DND-41 (cell line): ENCODE data around the gene NCF2.
"Not testable (repeated sequence)": the region's sequence is repeated elsewhere in the genome, so short reads cannot be mapped to it uniquely, and the experiment has no call there.

ENCODE experiments used
- ATAC-seq: fragments of 200-7000 bp; cut with Tn5 transposase; 3 replicates; pipeline ENCODE4 v1.9.1; 2021; ENCODE audit warnings: low read depth; ENCODE audit not compliant: insufficient read depth
- DNase-seq: peaks from one replicate; pipeline ENCODE4 v3.0.0-alpha.2; 2020
- H2AFZ ChIP-seq: 2 replicates; pipeline ENCODE4 v1.6.0; 2012; ENCODE audit warnings: low read depth, low read length
- H3K27ac ChIP-seq: 2 replicates; pipeline ENCODE4 v1.5.1; 2012; ENCODE audit warnings: low read length, inconsistent platforms
- H3K27me3 ChIP-seq: fragments of 200-600 bp; sonication (generic); 2 replicates; pipeline ENCODE4 v1.6.0; 2012; ENCODE audit warnings: low read length, mild to moderate bottlenecking, inconsistent platforms; ENCODE audit not compliant: insufficient read depth, poor library complexity
- H3K36me3 ChIP-seq: 2 replicates; pipeline ENCODE4 v1.5.1; 2012; ENCODE audit warnings: low read length, inconsistent platforms; ENCODE audit not compliant: insufficient read depth
- H3K4me1 ChIP-seq: 2 replicates; pipeline ENCODE4 v1.5.1; 2012; ENCODE audit warnings: mild to moderate bottlenecking, low read length; ENCODE audit not compliant: insufficient read depth
- H3K4me2 ChIP-seq: 2 replicates; pipeline ENCODE4 v1.6.0; 2012; ENCODE audit warnings: mild to moderate bottlenecking, moderate library complexity, low read length, inconsistent platforms; ENCODE audit not compliant: insufficient read depth
- H3K4me3 ChIP-seq, 2 experiments: fragments of 200-600 bp in 1 of 2; shearing (Covaris generic) in 1 of 2; 2 replicates each; pipeline ENCODE4 v1.5.1; 2012 to 2016; ENCODE audit warnings: inconsistent platforms in 2 of 2, low read length in 2 of 2, mild to moderate bottlenecking in 2 of 2, low read depth in 1 of 2, moderate library complexity in 1 of 2
- H3K79me2 ChIP-seq: 2 replicates; pipeline ENCODE4 v1.6.0; 2012; ENCODE audit warnings: low read length, inconsistent platforms; ENCODE audit not compliant: insufficient read depth
- H3K9ac ChIP-seq: 2 replicates; pipeline ENCODE4 v1.6.0; 2012; ENCODE audit warnings: low read depth, mild to moderate bottlenecking, inconsistent platforms, low read length, moderate library complexity
- H3K9me3 ChIP-seq: 2 replicates; pipeline ENCODE4 v1.5.1; 2012; ENCODE audit warnings: low read length, moderate library complexity, mild to moderate bottlenecking, inconsistent platforms; ENCODE audit not compliant: insufficient read depth, severe bottlenecking
- H4K20me1 ChIP-seq: 2 replicates; pipeline ENCODE4 v1.6.0; 2012; ENCODE audit warnings: low read length; ENCODE audit not compliant: insufficient read depth
- CTCF ChIP-seq: IDR thresholded peaks from 2 replicates; pipeline ENCODE4 v1.5.1; 2012; ENCODE audit warnings: borderline replicate concordance, low read length, moderate library complexity, mild to moderate bottlenecking; ENCODE audit not compliant: poor library complexity, severe bottlenecking; ENCODE audit errors: extremely low read depth
- EZH2 ChIP-seq: IDR thresholded peaks from 3 replicates; pipeline ENCODE4 v1.6.1; 2012; ENCODE audit warnings: borderline replicate concordance, low read depth, mild to moderate bottlenecking, moderate library complexity, low read length, inconsistent platforms; ENCODE audit not compliant: severe bottlenecking

NCF2 gene

GRCh38 chr1:183619781-183620180, 29.5 kb upstream of the NCF2 start:
- no peaks in the 10 kb centered on the region for H3K27me3 ChIP-seq
- H3K4me1 ChIP-seq: no peaks in the 10 kb centered on the region
- TF ChIP-seq CTCF (no peak), EZH2 (no peak)
- H4K20me1 ChIP-seq: no peaks in the 10 kb centered on the region
- no peaks in the 10 kb centered on the region for H3K9me3 ChIP-seq
- no peak overlapping the region for H3K4me2 ChIP-seq
- H3K4me3 ChIP-seq: no peak overlapping the region
- H3K79me2 ChIP-seq: no peaks in the 10 kb centered on the region
- no peak overlapping the region for H3K27ac ChIP-seq
- no peak overlapping the region for H2AFZ ChIP-seq
- no peak overlapping the region for H3K9ac ChIP-seq
- ATAC-seq (no peak), DNase-seq (no peak)
- H3K36me3 ChIP-seq: peaks cover 11% of the 10 kb centered on the region

GRCh38 chr1:183618202-183618601, 27.9 kb upstream of the NCF2 start:
- H3K27ac ChIP-seq, H2AFZ ChIP-seq, H3K4me3 ChIP-seq, H3K9me3 ChIP-seq, H3K79me2 ChIP-seq, H3K4me1 ChIP-seq, H3K9ac ChIP-seq, H4K20me1 ChIP-seq, ATAC-seq, DNase-seq, H3K27me3 ChIP-seq, H3K36me3 ChIP-seq, H3K4me2 ChIP-seq: not testable (repeated sequence)

GRCh38 chr1:183612975-183613374, 22.7 kb upstream of the NCF2 start:
- H3K4me1 ChIP-seq, H3K9me3 ChIP-seq, H3K4me3 ChIP-seq, H2AFZ ChIP-seq, H4K20me1 ChIP-seq, H3K36me3 ChIP-seq, H3K27me3 ChIP-seq, H3K79me2 ChIP-seq, ATAC-seq, H3K27ac ChIP-seq, H3K9ac ChIP-seq, H3K4me2 ChIP-seq, DNase-seq: not testable (repeated sequence)

GRCh38 chr1:183612407-183612806, 22.1 kb upstream of the NCF2 start:
- TF ChIP-seq CTCF: no peak
- Histone ChIP-seq H3K4me1 (no peaks in the 10 kb centered on the region), H3K27ac (no peak overlapping the region), H4K20me1 (no peaks in the 10 kb centered on the region), H3K4me3 (no peak overlapping the region), H3K36me3 (no peaks in the 10 kb centered on the region), H3K4me2 (no peak overlapping the region), H3K9ac (no peak overlapping the region), H3K79me2 (no peaks in the 10 kb centered on the region), H2AFZ (no peak overlapping the region), H3K9me3 (no peaks in the 10 kb centered on the region), H3K27me3 (peaks cover 9% of the 10 kb centered on the region)
- DNase-seq (no peak), ATAC-seq (no peak)

- peaks cover 9% of the 10 kb centered on the region for H3K27me3 ChIP-seq
- H3K27ac ChIP-seq: no peak overlapping the region
- ATAC-seq (no peak), DNase-seq (no peak)
- TF ChIP-seq EZH2: no peak
- no peak for TF ChIP-seq CTCF
- H3K4me3 ChIP-seq: no peak overlapping the region
- no peak overlapping the region for H3K4me2 ChIP-seq
- no peaks in the 10 kb centered on the region for H3K4me1 ChIP-seq
- H2AFZ ChIP-seq: no peak overlapping the region
- no peaks in the 10 kb centered on the region for H3K9me3 ChIP-seq
- H3K79me2 ChIP-seq: no peaks in the 10 kb centered on the region
- no peaks in the 10 kb centered on the region for H4K20me1 ChIP-seq
- H3K9ac ChIP-seq: no peak overlapping the region
- H3K36me3 ChIP-seq: no peaks in the 10 kb centered on the region
Measured at GRCh38 chr1:183611021-183611420, 20.8 kb upstream of the NCF2 start.
